LNCaP clone FGC (cell line): ENCODE results near the gene SUPV3L1.
A peak's percentile ranks its signal among the peaks of the same experiment; 100 is the strongest.
"Not testable (repeated sequence)": the region's sequence is repeated elsewhere in the genome, so short reads cannot be mapped to it uniquely, and the experiment has no call there.

Source experiments
- DNase-seq: peaks from one replicate; pipeline ENCODE4 v3.0.0-alpha.2; 2011; ENCODE audit warnings: low read depth
- H3K4me3 ChIP-seq: 2 replicates; pipeline ENCODE4 v1.5.1; 2011; ENCODE audit warnings: mild to moderate bottlenecking, low read depth, low read length, control low read depth
- CTCF ChIP-seq: IDR thresholded peaks from 2 replicates; pipeline ENCODE4 v1.5.1; 2012; ENCODE audit warnings: mild to moderate bottlenecking; ENCODE audit not compliant: control insufficient read depth, insufficient read depth; ENCODE audit errors: extremely low read depth

The SUPV3L1 gene

GRCh38 chr10:69179743-69180524, at the start of gene SUPV3L1:
Gene SUPV3L1, plus strand, starts transcription at chr10:69180234. Its CDS starts 58 bp downstream, at chr10:69180292.
- DNase-seq = peak; percentile 95
- TF ChIP-seq CTCF = no peak

GRCh38 chr10:69130251-69130650, 49.8 kb upstream of the SUPV3L1 start:
- H3K4me3 ChIP-seq = no peak overlapping the region
- no peak for TF ChIP-seq CTCF
- no peak for DNase-seq

More at GRCh38 chr10:69179743-69180524, at the start of gene SUPV3L1:
- peak within 1 kb of the TSS; percentile 93 for H3K4me3 ChIP-seq

- no peak for DNase-seq
- no peak for TF ChIP-seq CTCF
- no peak overlapping the region for H3K4me3 ChIP-seq
These were observed 40.1 kb upstream of the SUPV3L1 start for GRCh38 chr10:69139961-69140360.

- TF ChIP-seq CTCF = no peak
- no peak overlapping the region for H3K4me3 ChIP-seq
- DNase-seq = no peak
These were observed 38.7 kb upstream of the SUPV3L1 start for GRCh38 chr10:69141304-69141703.

GRCh38 chr10:69142074-69142473, 38.0 kb upstream of the SUPV3L1 start:
- not testable (repeated sequence) for H3K4me3 ChIP-seq

GRCh38 chr10:69142983-69143382, 37.1 kb upstream of the SUPV3L1 start:
- H3K4me3 ChIP-seq = no peak overlapping the region
- DNase-seq = no peak
- no peak for TF ChIP-seq CTCF

More at GRCh38 chr10:69142074-69142473, 38.0 kb upstream of the SUPV3L1 start:
- DNase-seq = not testable (repeated sequence)

- H3K4me3 ChIP-seq = no peak overlapping the region
- TF ChIP-seq CTCF = no peak
- no peak for DNase-seq
These were observed 34.7 kb upstream of the SUPV3L1 start for GRCh38 chr10:69145329-69145728.
